Measurements from ENCODE around the gene USP34. TPM values are rescaled to one million over a fixed set of nuclear protein-coding genes. Genes with fewer than 3 reads are reported as not detected.
"Not testable (repeated sequence)": the region's sequence is repeated elsewhere in the genome, so short reads cannot be mapped to it uniquely, and the experiment has no call there.

The USP34 gene
- total and polyA plus RNA-seq, 4 donors = 13.4 to 82.7 (median 51.1) TPM

DNA sequence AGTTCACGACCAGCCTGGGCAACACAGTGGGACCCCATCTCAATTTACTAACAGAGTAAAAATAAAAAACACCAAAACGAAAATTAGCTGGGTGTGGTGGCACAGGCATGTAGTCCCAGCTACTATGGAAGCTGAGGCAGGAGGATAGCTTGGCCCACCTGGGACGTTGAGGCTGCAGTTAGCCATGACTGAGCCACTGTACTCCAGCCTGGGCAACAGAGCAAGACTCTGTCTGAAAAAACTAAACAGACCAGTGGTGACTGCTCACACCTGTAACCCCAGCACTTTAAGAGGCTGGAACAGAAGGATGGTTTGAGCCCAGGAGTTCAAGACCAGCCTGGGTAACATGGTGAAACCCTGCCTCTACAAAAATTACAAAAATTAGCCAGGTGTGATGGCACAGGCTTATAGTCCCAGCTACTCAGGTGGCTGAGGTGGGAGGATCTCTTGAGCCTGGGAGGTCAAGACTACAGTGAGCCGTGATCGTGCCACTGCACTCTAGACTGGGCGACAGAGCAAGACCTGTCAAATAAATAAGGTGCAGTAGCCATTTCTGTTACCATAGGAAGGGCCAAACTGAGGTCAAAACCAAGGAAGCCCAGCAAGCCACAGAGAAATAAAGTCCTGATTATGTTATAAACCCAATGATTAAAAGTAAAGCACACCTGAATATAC lies 14.0 kb downstream of the USP34 start:
- Histone ChIP-seq H3K4me1 (ENCODE audit: control insufficient read depth in 4 of 4, insufficient read depth in 4 of 4, low read length in 3 of 4) (peaks cover 7 to 10% (median 7%) of the 10 kb centered on the region in 4 donors), H3K9ac (ENCODE audit: low read depth in 1 of 2, low read length in 2 of 2) (no peak overlapping the region), H3K9me3 (ENCODE audit: control insufficient read depth in 4 of 4, low read length in 3 of 4) (no peaks in the 10 kb centered on the region), H3K36me3 (ENCODE audit: control insufficient read depth in 4 of 4, insufficient read depth in 3 of 4, low read depth in 1 of 4, low read length in 3 of 4) (no peaks in the 10 kb centered on the region), H3K27me3 (ENCODE audit: control insufficient read depth in 4 of 4, insufficient read depth in 4 of 4, low read length in 3 of 4) (no peaks in the 10 kb centered on the region), H3K4me3 (ENCODE audit: low read depth in 1 of 3, low read length in 3 of 3) (no peak overlapping the region), H3K27ac (ENCODE audit: low read depth in 1 of 2, low read length in 2 of 2) (no peak overlapping the region)
- no peak for DNase-seq (ENCODE audit: low spot score)
- 92% methylated on average over 6 of the region's 6 CpGs for WGBS
- TF ChIP-seq CTCF (IDR thresholded peaks at IDR 0.05; ENCODE audit: low read depth, low read length, missing input control) (no peak), YY1 (IDR thresholded peaks at IDR 0.05) (no peak), REST (IDR thresholded peaks at IDR 0.05) (no peak), FOXA2 (IDR thresholded peaks at IDR 0.05) (no peak), GABPA (IDR thresholded peaks at IDR 0.05 in 1 of 2, conservative IDR thresholded peaks at IDR 0.05 in 1 of 2) (peak in 1 of 2 donors; percentile 7)
- TF ChIP-seq, protein P1, sequence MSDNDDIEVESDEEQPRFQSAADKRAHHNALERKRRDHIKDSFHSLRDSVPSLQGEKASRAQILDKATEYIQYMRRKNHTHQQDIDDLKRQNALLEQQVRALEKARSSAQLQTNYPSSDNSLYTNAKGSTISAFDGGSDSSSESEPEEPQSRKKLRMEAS (IDR thresholded peaks at IDR 0.05) = no peak

GRCh38 chr2:61456070-61456745 lies 14.7 kb downstream of the USP34 start:
- Histone ChIP-seq H3K4me3 (ENCODE audit: low read depth in 1 of 3, low read length in 3 of 3) (no peak overlapping the region), H3K27me3 (ENCODE audit: control insufficient read depth in 4 of 4, insufficient read depth in 4 of 4, low read length in 3 of 4) (no peaks in the 10 kb centered on the region), H3K9me3 (ENCODE audit: control insufficient read depth in 4 of 4, low read length in 3 of 4) (no peaks in the 10 kb centered on the region), H3K9ac (ENCODE audit: low read depth in 1 of 2, low read length in 2 of 2) (peak overlapping the region in 1 of 2 donors; percentile 21), H3K36me3 (ENCODE audit: control insufficient read depth in 4 of 4, insufficient read depth in 3 of 4, low read depth in 1 of 4, low read length in 3 of 4) (no peaks in the 10 kb centered on the region), H3K4me1 (ENCODE audit: control insufficient read depth in 4 of 4, insufficient read depth in 4 of 4, low read length in 3 of 4) (peaks cover 7 to 8% (median 7%) of the 10 kb centered on the region in 4 donors), H3K27ac (ENCODE audit: low read depth in 1 of 2, low read length in 2 of 2) (peak overlapping the region in 1 of 2 donors; percentile 47)
- TF ChIP-seq RXRA (IDR thresholded peaks at IDR 0.05) = no peak
- TF ChIP-seq HNF4A (conservative IDR thresholded peaks at IDR 0.05) = peak in 1 of 2 donors; percentile 7
- no peak for DNase-seq (ENCODE audit: low spot score)
- WGBS = 60% methylated on average over 5 of the region's 5 CpGs

DNA sequence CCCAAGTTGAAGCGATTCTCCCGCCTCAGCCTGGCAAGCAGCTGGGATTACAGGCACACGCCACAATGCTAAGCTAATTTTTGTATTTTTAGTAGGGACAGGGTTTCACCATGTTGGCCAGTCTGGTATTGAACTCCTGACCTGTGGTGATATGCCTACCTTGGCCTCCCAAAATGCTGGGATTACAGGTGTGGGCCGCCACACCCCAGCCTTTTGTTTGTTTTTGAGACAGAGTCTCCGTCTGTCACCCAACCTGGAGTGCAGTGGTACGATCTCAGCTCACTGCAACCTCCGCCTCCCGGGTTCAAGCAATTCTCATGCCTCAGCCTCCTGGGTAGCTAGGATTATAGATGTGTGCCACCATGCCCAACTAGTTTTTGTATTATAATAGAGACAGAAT lies 15.9 kb downstream of the USP34 start:
- H3K4me1 ChIP-seq (ENCODE audit: control insufficient read depth in 4 of 4, insufficient read depth in 4 of 4, low read length in 3 of 4); H3K9me3 ChIP-seq (ENCODE audit: control insufficient read depth in 4 of 4, low read length in 3 of 4); H3K27me3 ChIP-seq (ENCODE audit: control insufficient read depth in 4 of 4, insufficient read depth in 4 of 4, low read length in 3 of 4); H3K36me3 ChIP-seq (ENCODE audit: control insufficient read depth in 4 of 4, insufficient read depth in 3 of 4, low read depth in 1 of 4, low read length in 3 of 4); H3K27ac ChIP-seq (ENCODE audit: low read depth in 1 of 2, low read length in 2 of 2); DNase-seq (ENCODE audit: low spot score); H3K9ac ChIP-seq (ENCODE audit: low read depth in 1 of 2, low read length in 2 of 2); H3K4me3 ChIP-seq (ENCODE audit: low read depth in 1 of 3, low read length in 3 of 3): not testable (repeated sequence)
- 96% methylated on average over 8 of the region's 8 CpGs for WGBS

Measured in liver (tissue), 9 donors.